Measurements from ENCODE around the gene OSTC. TPM values are rescaled to one million over a fixed set of nuclear protein-coding genes. Genes with fewer than 3 reads are reported as not detected.
"Not testable (repeated sequence)": the region's sequence is repeated elsewhere in the genome, so short reads cannot be mapped to it uniquely, and the experiment has no call there.

OSTC gene
- total RNA-seq, 1 donor from 2014 or later = 106 TPM

- intact Hi-C loops (cut with micrococcal nuclease) = no loop called here
Measured at GRCh38 chr4:108709234-108709633, 58.8 kb downstream of the OSTC start.

DNA sequence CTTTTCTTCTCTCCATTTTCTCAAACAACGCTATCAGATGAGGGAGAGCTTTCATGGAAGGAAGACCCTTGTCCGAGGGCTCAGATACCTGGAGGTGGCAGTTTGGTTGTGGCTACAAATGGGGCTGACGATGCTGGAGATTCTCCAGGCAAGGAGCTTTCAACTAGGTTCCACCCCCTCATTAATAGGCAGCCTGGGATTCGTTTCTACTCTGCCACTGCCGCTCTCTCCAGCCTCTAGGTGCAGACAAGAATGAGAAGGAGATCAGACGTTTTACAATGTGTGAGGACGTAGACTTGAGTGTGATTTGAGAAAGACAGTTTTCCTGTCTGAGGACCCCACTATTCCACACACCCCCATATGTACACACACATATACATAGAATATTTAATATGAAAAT, 59.3 kb downstream of the OSTC start:
- intact Hi-C loops (cut with micrococcal nuclease) = no loop called here

DNA sequence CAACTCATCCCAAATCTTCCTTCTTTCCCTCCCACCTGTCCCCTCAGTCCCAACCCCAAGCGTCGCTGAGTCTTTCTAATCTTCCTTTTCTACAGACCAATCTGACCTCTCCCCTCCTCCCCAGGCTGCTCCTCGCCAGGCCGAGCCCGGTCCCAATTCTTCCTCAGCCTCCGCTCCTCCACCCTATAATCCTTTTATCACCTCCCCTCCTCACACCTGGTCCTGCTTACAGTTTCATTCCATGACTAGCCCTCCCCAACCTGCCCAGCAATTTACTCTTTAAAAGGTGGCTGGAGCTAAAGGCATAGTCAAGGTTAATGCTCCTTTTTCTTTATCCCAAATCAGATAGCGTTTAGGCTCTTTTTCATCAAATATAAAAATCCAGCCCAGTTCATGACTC, 60.2 kb downstream of the OSTC start:
- intact Hi-C loops (cut with micrococcal nuclease) = not testable (repeated sequence)

GRCh38 chr4:108714880-108715279, 64.5 kb downstream of the OSTC start:
- intact Hi-C loops (cut with micrococcal nuclease) = no loop called here

DNA sequence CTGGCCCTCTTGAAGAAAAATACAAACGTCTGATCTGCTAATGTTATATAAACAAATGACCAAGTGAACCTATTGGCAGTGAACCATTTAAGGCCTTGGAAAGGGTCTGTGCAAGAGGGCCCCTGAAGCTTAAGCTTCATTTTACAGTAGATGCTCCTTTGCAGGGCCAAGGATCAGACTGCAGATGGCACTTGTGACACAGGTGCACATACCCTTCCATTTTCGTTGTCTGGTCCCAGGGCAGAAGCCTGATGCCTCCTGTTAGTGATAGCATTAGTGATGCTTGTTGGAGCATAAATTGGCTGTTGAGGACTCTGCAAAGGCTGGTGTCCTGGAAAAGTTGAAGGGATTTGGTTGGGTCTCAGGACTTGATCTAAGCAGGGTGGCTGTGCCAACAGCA, 65.9 kb downstream of the OSTC start:
- intact Hi-C loops (cut with micrococcal nuclease) = no loop called here

DNA sequence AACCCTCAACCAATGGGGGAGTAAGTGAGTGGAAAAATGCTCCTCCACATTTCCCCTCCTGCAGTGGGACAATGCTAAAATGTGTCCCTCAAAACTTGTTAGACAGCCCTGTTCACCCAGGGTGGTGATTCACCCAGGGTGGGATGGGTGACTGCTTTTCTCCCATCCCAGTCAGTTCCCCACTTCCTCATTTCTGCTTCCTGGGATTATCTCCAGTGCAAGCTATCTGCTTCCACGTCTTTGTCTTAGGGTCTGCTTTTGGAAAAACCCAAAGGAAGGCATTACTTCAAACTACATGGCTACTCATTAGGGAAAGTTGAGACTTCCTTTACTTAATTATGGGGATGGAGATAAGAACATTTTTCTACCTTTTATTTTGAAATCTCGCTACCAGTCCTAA, 67.0 kb downstream of the OSTC start:
- intact Hi-C loops (cut with micrococcal nuclease) = no loop called here

Other genes with a start within 250 kb of the OSTC start
- gene RPL34, start 30.0 kb upstream of the OSTC start, total RNA-seq = 1,111 and 1,151 TPM in 2 replicates
- not detected in 2 replicates for gene ETNPPL, start 112.5 kb downstream of the OSTC start, total RNA-seq

All from T-helper 1 cell treated with Interleukin-12 subunit alpha and Interleukin-12 subunit beta and Interleukin-4 antibody, amounts not matched to agents 30 ng/mL and 1 ng/mL, for 36 hours (primary cell).